HepG2 (cell line): ENCODE results near the gene TP53I3. TPM values are rescaled to one million over a fixed set of nuclear protein-coding genes. Genes with fewer than 3 reads are reported as not detected.

Source experiments
- ATAC-seq: fragments of 200-7000 bp; cut with Tn5 transposase; 3 replicates; pipeline ENCODE4 v1.9.1; 2020; ENCODE audit warnings: mild to moderate bottlenecking, moderate library complexity
- BruUV-seq: library from RNA; stranded (reverse); fragments of 400-500 nt; replicated peaks from 2 replicates; lab custom pipeline; 2021; lab: Mats Ljungman, UMichigan
- CTCF ChIA-PET: fragments of 300-600 bp; formaldehyde crosslinking; extraction: SDS; loops from one replicate; lab custom pipeline; 2021; ENCODE audit warnings: low total read pairs, inconsistent platforms, low intra/inter-chr PET ratio; lab: Yijun Ruan, JAX
- POLR2A ChIA-PET: fragments of 350-600 bp; sonication (Branson Sonifier 250); formaldehyde crosslinking; loops from one replicate; lab custom pipeline; 2020; ENCODE audit warnings: antibody characterized with exemption, inconsistent platforms; lab: Yijun Ruan, JAX
- DNase-seq: peaks from one replicate; pipeline ENCODE4 v3.0.0-alpha.2; 2015; ENCODE audit warnings: low spot score
- FAIRE-seq: peaks from 3 replicates; lab custom pipeline; 2011; peaks lifted over from hg19 to GRCh38; lab: Jason Lieb, UNC
- H2AFZ ChIP-seq: one replicate; pipeline ENCODE4 v1.6.1; 2011; ENCODE audit warnings: low read length, inconsistent platforms
- H3K27ac ChIP-seq: fragments of 300-600 bp; 3 replicates; pipeline ENCODE4 v1.8.0; 2011; ENCODE audit warnings: mixed run types, mild to moderate bottlenecking, mixed read lengths, low read length, inconsistent platforms; ENCODE audit not compliant: insufficient read depth; ENCODE audit errors: extremely low read length
- H3K27me3 ChIP-seq, 2 experiments: fragments of 200-600 bp in 1 of 2; 2 replicates in 1 of 2; 3 replicates in 1 of 2; pipeline versions ENCODE4 v1.6.0 to v1.8.0; 2011; ENCODE audit warnings: low read length in 2 of 2, mild to moderate bottlenecking in 2 of 2, moderate library complexity in 2 of 2, inconsistent platforms in 1 of 2; ENCODE audit not compliant: insufficient read depth in 2 of 2, control insufficient read depth in 1 of 2
- H3K36me3 ChIP-seq, 2 experiments: fragments of 200-600 bp in 1 of 2; replicated peaks in 1 of 2; 2 replicates in 1 of 2; 3 replicates in 1 of 2; pipeline versions ENCODE4 v1.5.1 to v1.8.0; 2011; ENCODE audit warnings: low read length in 2 of 2, inconsistent platforms in 1 of 2; ENCODE audit not compliant: insufficient read depth in 2 of 2, control insufficient read depth in 1 of 2
- H3K4me1 ChIP-seq: 2 replicates; pipeline ENCODE4 v1.5.1; 2012; ENCODE audit warnings: low read length, inconsistent platforms; ENCODE audit not compliant: insufficient read depth
- H3K4me2 ChIP-seq: 2 replicates; pipeline ENCODE4 v1.6.0; 2011; ENCODE audit warnings: low read depth, low read length, inconsistent platforms
- H3K4me3 ChIP-seq, 3 experiments: fragments of 200-600 bp in 1 of 3; sonication (generic), shearing (Covaris generic) in 1 of 3; replicated peaks in 1 of 3; 2 replicates each; pipeline ENCODE4 v1.5.1; 2011 to 2016; ENCODE audit warnings: low read length in 3 of 3, inconsistent platforms in 2 of 3, low read depth in 2 of 3, mild to moderate bottlenecking in 2 of 3, control low read depth in 1 of 3, mixed read lengths in 1 of 3; ENCODE audit not compliant: insufficient read depth in 1 of 3
- H3K79me2 ChIP-seq: one replicate; pipeline ENCODE4 v1.6.1; 2011; ENCODE audit warnings: low read length, inconsistent platforms; ENCODE audit not compliant: insufficient read depth
- H3K9ac ChIP-seq: 2 replicates; pipeline ENCODE4 v1.6.0; 2011; ENCODE audit warnings: mild to moderate bottlenecking, low read depth, low read length, inconsistent platforms; ENCODE audit not compliant: insufficient read depth
- H3K9me3 ChIP-seq: 2 replicates; pipeline ENCODE4 v1.5.1; 2012; ENCODE audit warnings: mild to moderate bottlenecking, low read length
- H4K20me1 ChIP-seq: 2 replicates; pipeline ENCODE4 v1.6.0; 2011; ENCODE audit warnings: inconsistent platforms, mild to moderate bottlenecking, low read length, moderate library complexity; ENCODE audit not compliant: insufficient read depth
- FOXO1 ChIP-seq: sonication (generic); formaldehyde crosslinking; IDR thresholded peaks from 2 replicates; pipeline ENCODE4 v1.4.0; 2020; ENCODE audit warnings: missing genetic modification reagents
- NFAT5 ChIP-seq: sonication (generic); formaldehyde crosslinking; IDR thresholded peaks from 2 replicates; pipeline ENCODE4 v1.4.0; 2020; ENCODE audit warnings: missing genetic modification reagents
- TCF7 ChIP-seq: sonication (generic); IDR thresholded peaks from 2 replicates; pipeline ENCODE4 v1.6.1; 2016; ENCODE audit warnings: antibody characterized with exemption, low read depth
- WGBS: methylation state at CpG from one replicate; pipeline ENCODE4 v1.1.6; 2017; ENCODE audit warnings: low lambda C conversion rate; 5-methylcytosine and 5-hydroxymethylcytosine counted together
- in situ Hi-C: cut with HindIII; loops from 2 replicates; pipeline ENCODE4 v1.10.0; 2017; ENCODE audit warnings: low pct_unique_long_range_greater_than_20kb; ENCODE audit not compliant: extremely low pct_ligation_motif_present
- intact Hi-C: fragments of 100-400 bp; cut with micrococcal nuclease; formaldehyde crosslinking; loops from one replicate; pipeline ENCODE4 v1.10.0; 2022; ENCODE audit not compliant: unreplicated experiment
- polyA plus RNA-seq, 8 experiments: library from polyadenylated mRNA; depleted of rRNA in 3 of 8; stranded (reverse) in 7 of 8; unstranded in 1 of 8; fragments of >200 nt; fragmentation: Illumina TruSeq in 4 of 8; extraction: Trizol in 4 of 8; gene quantifications; 2 replicates each; pipeline versions ENCODE4 v1.2.1 to v1.2.3, GENCODE V29; 2011 to 2016; ENCODE audit warnings: low read depth in 4 of 8, missing spikeins in 1 of 8, mixed read lengths in 1 of 8; ENCODE audit not compliant: insufficient read depth in 1 of 8
- total RNA-seq, 5 experiments: library from RNA; depleted of rRNA; stranded (reverse); fragments of >200 nt; fragmentation: Illumina TruSeq; extraction: Trizol; gene quantifications; 2 replicates each; pipeline ENCODE4 v1.2.3, GENCODE V29; 2016; ENCODE audit warnings: low read depth in 1 of 5
- TF ChIP-seq, protein P1 (sequence below): IDR thresholded peaks from 2 replicates; pipeline ENCODE4 v1.6.1; 2016; ENCODE audit warnings: control low read depth
- TF ChIP-seq, protein P2 (sequence below): fragments of 450-650 bp; IDR thresholded peaks from 2 replicates; pipeline ENCODE4 v1.6.1; 2017

Gene TP53I3
- total and polyA plus RNA-seq, 2 of the 13 experiments (the other 11 are each of a cell fraction or from before 2014, with no cell fraction given) = 25.0 to 44.1 TPM

DNA sequence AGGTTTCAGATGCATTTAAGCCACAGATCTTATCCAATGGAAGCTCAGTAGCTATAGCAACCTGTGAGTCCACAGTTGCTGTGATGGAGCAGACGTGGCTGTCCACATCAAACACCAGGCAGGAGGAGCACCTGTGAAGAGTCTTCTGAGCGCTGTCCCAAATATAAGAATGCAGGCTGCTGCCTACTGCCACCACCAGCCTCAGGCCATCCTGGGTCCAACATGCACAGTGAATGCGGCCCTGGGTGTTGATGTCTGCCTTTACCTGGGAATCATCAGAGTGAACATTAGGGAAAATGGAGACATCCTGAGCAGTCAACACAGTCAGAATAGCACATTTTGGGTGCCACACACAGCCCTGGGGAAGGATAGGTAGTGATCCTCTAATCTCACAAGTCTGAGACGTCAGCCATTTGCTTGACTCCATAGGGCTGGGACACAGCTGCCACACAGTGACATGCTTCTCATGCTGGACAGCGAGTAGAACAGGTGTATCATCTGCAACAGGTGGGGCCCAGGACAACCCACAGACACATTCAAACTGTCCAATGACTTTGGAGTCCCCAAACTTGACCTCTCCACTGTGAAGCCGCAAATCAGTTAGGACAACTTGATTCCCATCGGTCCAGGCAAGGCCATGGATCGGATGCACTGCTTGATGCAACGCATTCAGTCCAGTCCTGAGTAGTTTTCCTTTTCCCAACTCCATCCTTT is 45.7 kb downstream of the TP53I3 start:
- Histone ChIP-seq H3K36me3 (peaks cover 13 to 33% of the 10 kb centered on the region in 2 experiments), H3K27ac (no peak overlapping the region), H3K4me2 (no peak overlapping the region), H3K79me2 (peaks cover 14% of the 10 kb centered on the region), H3K4me1 (no peaks in the 10 kb centered on the region; the same call in 1 of the 2 replicates), H3K9me3 (no peaks in the 10 kb centered on the region), H3K4me3 (no peak overlapping the region), H4K20me1 (no peaks in the 10 kb centered on the region), H2AFZ (no peak overlapping the region), H3K9ac (no peak overlapping the region), H3K27me3 (no peaks in the 10 kb centered on the region)
- WGBS = 98% methylated on average over 9 of the region's 9 CpGs
- no peak for DNase-seq
- in situ Hi-C loops (no loop called here), intact Hi-C loops (no loop called here)
- BruUV-seq = no TSS peak
- no peak for FAIRE-seq
- ChIA-PET POLR2A (interaction anchor here (0.9 kb wide), 1 partner anchor 30 kb away, joined by 3 read pairs; no protein-coding TSS in a partner anchor), CTCF (no interaction called here)
- no peak; the same call in 2 of the 3 replicates for ATAC-seq
- TF ChIP-seq NFAT5 (CRISPR knock-in tag) (no peak), FOXO1 (CRISPR knock-in tag) (no peak), TCF7 (no peak)
- TF ChIP-seq, protein P1, sequence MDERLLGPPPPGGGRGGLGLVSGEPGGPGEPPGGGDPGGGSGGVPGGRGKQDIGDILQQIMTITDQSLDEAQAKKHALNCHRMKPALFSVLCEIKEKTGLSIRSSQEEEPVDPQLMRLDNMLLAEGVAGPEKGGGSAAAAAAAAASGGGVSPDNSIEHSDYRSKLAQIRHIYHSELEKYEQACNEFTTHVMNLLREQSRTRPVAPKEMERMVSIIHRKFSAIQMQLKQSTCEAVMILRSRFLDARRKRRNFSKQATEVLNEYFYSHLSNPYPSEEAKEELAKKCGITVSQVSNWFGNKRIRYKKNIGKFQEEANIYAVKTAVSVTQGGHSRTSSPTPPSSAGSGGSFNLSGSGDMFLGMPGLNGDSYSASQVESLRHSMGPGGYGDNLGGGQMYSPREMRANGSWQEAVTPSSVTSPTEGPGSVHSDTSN (CRISPR knock-in tag) = no peak
- TF ChIP-seq, protein P2, sequence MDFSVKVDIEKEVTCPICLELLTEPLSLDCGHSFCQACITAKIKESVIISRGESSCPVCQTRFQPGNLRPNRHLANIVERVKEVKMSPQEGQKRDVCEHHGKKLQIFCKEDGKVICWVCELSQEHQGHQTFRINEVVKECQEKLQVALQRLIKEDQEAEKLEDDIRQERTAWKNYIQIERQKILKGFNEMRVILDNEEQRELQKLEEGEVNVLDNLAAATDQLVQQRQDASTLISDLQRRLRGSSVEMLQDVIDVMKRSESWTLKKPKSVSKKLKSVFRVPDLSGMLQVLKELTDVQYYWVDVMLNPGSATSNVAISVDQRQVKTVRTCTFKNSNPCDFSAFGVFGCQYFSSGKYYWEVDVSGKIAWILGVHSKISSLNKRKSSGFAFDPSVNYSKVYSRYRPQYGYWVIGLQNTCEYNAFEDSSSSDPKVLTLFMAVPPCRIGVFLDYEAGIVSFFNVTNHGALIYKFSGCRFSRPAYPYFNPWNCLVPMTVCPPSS = no peak
